DND-41 (cell line): ENCODE results near the gene CLDN19.

Experiments used
- CTCF ChIP-seq: IDR thresholded peaks from 2 replicates; pipeline ENCODE4 v1.5.1; 2012; ENCODE audit warnings: borderline replicate concordance, low read length, moderate library complexity, mild to moderate bottlenecking; ENCODE audit not compliant: poor library complexity, severe bottlenecking; ENCODE audit errors: extremely low read depth
- EZH2 ChIP-seq: IDR thresholded peaks from 3 replicates; pipeline ENCODE4 v1.6.1; 2012; ENCODE audit warnings: borderline replicate concordance, low read depth, mild to moderate bottlenecking, moderate library complexity, low read length, inconsistent platforms; ENCODE audit not compliant: severe bottlenecking

GRCh38 chr1:42752284-42752683 is 12.2 kb upstream of the CLDN19 start:
- no peak for TF ChIP-seq CTCF
- TF ChIP-seq EZH2 = no peak
